ENCODE measurements around the gene ANKFN1.
"Not testable (repeated sequence)": the region's sequence is repeated elsewhere in the genome, so short reads cannot be mapped to it uniquely, and the experiment has no call there.

Gene ANKFN1

DNA sequence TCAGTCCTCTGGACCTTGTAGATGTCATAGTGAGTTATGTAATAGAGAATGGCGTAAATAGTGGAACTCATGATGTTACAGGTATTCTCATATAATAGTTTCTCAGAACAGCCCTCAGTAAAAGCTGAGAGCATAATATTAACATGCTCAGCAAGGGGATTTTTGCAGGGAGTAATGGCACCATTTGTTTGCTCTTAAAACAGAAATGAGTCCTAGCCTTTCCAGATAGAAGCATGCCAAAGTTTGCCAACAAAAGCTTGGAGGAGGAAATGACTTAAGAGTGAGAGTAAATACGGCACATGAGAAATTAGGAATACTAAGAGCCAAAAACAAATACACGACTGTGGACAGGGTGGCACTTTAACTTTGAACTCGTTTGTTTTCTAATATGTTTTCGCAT lies 198.4 kb downstream of the ANKFN1 start:
- no peak for DNase-seq

DNA sequence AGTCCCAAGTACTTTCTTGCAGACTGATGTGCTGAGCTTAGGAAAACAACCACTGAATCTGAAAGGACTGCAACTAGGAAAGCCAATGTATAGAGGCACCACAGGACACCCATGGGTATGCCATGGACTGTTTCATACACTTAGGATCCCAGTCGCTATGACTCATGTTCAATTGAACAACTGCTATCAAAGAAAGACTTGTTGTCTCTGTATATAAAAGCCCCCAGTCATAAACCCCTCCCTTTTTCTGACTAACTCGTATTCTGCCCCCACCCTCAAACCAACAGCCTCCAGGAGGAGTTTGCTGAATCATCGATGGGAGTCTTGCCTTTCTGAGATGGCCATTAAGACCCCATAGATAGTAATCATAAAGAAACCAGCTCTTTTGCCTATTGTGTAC lies 205.4 kb downstream of the ANKFN1 start:
- no peak for DNase-seq

DNA sequence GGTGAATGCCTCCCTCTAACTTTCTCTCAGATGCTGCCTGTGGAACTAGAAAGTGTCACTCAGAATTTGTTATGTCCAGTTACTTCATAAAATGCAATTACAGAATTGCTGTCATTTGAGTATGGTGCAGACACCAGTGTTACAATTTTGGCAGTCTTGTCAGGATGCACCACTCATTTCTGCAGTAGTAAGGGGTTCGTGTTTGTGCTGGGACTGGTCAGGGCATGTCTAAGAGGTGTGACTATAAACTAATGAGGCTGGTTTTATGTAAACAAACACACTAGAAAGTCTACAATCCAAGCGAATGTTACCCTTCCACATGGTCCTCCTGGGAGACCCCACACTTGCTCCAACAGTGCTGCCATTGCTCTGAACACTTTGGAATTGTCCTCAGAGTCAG lies 206.2 kb downstream of the ANKFN1 start:
- DNase-seq: no peak

DNA sequence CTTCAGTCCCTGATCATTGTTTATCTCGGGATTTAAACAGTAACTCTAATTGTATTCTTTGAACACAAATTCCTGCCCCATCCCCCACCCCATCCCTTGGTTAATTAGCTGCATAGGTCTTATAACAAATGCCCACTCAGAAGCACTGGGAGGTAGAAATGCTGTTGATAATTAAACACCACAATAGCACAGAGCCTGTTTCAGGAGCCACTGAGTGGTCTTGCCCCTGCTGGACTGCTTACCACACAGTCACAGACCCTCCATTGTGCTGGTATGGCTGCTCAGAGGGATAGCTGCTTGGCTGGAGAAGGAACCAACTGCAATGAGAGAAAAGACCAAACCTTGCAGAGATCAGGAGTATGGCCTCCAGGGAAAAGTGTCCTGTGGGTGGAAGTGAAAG lies 214.1 kb downstream of the ANKFN1 start:
- no peak for DNase-seq

DNA sequence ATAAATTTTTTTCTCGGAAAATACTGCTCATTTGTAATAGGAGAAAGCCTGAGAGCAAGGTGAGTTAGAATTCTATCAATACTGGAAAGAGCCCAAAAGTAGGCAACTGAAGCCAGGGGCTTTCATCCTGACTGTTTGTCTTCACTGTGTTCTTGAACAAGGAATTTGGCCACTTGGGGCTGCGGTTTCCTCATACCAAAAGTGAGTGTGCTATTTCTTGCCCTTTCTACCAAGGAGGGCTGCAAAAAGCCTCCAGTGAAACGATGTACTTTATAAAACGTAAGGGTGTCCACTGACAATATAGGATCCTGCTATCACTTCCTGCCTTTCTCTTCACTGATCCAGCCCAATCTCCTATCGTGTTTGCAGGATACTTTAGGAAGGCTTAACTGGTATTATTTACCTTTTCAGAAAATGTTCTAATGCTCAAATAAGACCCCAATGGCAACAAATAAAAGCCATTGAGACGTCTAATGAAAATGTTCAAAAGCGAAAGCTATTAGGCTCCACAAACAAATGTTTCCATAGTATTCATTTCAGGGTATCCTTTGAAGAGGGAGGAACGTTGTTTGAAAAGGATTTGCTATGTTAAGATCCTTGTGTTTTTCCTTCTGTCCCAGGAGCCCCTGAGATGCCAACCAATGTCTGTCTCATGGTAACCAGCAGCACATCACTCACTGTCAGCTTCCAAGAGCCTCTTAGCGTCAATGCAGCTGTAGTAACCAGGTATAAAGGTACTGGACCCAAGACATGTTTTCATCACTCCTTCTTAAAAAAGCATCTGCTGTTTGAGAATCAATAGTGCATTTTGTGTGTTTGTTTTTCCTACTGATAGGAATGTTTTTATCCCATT lies 220.9 kb downstream of the ANKFN1 start:
- no peak for DNase-seq

DNA sequence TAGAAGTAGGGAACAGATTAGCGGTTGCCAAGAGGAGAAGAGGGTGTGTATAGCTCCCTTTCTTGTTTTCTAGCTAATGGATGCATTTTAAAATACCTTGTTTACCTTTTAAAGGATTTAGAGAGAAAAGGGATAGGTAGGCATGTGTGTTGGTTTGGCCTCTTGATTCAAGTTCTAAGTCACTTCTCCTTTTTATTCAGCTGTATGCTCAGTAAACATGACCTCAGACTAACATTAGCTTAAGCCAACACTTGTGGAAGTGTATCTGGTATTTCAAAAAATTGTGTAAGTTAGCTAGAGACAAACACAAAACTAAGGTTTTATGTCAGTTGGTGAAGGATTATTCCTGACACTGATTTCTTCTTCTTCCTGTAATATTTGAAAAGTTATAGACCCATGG lies 236.1 kb downstream of the ANKFN1 start:
- DNase-seq: no peak

DNA sequence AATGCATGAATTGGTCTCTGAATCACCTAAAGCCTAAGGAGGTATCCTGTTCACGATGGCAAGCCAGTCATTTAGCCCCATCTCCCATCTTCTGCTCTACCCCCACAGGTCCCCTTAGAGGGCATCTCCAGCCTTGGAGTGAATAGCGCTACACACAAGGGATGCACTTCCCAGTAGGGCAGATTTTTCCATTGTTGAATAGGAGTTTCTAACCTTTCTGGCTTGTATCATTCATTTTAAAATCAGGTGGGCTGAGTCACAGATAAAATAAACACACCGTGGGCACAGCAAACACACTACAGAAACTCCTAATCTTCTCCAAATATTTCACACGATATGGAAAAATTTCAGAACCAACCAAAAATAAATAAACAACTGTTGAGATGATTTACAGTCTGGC lies 239.0 kb downstream of the ANKFN1 start:
- no peak for DNase-seq

DNA sequence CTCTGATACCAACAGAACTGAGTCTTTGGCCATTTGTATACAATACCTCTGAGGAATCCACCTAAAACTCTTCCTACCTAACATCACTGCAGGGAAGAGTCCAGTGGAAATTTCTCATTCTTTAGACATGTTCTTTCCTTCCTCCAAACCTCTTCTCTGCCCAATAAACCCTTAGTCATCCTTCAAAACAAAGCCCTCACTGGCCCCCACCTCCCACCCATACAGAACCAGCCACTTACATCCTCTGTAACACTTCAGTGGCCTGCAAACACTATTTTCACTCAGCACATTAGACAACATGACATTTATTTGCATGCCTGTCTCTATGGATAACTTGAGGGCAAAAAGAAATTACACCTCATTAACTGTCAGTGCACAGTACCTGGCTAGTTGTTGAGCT lies 239.9 kb downstream of the ANKFN1 start:
- DNase-seq: no peak

DNA sequence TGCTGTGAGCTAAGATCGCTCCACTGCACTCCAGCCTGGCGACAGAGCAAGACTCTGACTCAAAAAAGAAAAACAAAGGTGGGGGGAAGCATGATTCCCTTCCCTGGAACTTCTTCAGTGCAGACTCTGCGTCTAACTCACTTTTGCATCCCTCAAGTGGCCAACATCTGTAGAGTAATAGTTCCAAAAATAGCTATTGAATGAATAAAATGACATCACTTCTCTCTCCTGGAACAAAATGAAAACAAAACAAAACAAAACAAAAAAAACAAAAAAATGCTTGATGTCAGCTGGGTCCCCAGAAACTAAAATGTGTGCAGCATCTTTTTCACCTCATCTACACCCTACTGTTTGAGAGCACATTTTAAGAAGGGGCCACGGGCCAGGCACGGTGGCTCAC lies 242.5 kb downstream of the ANKFN1 start:
- no peak for DNase-seq

DNA sequence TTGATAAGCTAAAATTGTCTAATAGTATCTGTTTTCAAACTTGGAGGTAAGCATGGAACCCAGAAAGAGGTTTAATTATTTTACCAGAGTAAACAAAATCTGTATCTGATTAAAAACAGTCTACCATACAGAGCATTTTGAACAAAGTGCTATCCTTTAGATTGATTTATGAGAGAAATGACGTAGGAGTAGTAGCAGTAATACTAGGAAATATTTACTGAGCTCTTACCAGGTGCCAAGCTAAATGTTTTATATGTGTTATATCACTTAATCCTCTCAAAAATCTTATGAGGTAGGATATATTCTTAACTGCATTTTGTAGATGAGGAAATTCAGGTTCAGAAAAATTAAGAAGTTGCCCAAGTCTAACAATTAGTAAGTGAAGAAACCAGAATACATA lies 253.8 kb downstream of the ANKFN1 start:
- DNase-seq: no peak

DNA sequence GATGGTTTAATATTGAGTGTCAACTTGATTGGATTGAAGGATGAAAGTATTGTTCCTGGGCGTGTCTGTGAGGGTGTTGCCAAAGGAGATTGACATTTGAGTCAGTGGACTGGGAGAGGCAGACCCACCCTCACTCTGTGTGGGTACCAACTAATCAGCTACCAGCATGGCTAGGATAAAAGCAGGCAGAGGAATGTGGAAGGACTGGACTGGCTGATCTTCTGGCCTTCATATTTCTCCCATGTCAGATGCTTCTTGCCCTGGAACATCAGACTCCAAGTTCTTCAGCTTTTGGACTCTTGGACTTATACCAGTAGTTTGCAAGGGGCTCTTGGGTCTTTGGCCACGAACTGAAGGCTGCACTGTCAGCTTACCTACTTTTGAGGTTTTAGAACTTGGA lies 259.1 kb downstream of the ANKFN1 start:
- not testable (repeated sequence) for DNase-seq

DNA sequence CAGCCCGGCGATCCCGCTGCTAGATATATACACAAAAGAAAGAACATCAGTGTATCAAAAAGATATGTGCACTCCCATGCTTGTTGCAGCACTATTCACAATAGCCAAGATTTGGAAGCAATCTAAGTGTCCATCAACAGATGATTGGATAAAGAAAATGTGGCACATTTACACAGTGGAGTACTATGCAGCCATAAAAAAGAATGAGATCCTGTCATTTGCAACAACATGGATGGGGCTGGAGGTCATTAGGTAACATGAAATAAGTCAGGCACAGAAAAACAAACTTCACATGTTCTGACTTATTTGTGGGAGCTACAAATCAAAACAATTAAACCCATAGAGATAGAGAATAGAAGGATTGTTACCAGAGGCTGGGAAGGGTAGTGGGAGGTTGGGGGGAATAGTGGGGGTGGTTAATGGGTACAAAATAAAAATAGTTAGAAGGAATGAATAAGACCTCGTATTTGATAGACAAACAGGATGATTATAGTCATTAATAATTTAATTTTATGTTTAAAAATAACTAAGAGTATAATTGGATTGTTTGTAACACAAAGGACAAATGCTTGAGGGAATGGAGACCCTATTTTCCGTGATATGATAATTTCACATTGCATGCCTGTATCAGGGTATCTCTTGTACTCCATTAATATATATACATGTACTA lies 263.5 kb downstream of the ANKFN1 start:
- DNase-seq: no peak

DNA sequence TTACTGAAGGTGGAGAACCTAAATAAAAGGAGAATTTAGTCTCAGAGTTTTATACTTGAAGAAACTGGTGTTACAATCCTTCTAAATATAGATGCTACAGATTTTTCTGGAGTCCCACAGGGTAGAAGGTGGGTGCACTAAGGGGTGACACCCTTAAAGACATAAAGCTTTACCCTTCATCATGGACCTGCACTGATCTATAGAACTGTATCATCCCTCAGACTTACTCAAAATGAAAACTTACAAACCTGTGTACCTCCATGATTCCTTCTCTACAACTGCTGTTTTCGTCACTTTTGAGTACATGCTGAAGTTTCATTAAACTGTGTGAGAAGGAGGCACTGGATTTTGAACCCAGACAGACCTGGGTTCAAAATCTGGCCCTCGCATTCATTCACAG lies 270.7 kb downstream of the ANKFN1 start:
- DNase-seq: no peak

DNA sequence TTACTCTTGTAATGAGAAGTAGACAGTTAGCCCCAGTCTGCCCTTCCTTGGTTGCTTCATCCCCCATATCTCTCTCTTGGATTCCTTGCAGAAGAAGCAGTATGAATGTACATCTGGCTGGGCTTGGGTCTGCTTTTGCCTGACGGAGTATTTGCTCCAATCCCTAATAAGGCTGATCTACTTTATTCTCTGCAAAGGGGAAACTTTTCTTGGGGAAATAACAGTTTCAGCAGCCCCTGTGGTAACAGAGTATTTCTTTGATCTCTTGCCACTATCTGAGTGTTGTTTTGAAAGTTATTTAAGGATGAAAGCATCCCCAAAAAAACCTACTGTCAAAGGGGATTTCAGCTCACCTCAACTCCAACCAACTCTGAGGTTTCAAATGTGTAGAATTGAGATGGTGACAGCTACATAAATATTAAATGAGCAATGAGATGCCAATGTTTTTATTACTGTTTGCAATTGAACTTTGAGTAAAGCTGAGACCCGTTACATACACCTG lies 271.3 kb downstream of the ANKFN1 start:
- DNase-seq: no peak

DNA sequence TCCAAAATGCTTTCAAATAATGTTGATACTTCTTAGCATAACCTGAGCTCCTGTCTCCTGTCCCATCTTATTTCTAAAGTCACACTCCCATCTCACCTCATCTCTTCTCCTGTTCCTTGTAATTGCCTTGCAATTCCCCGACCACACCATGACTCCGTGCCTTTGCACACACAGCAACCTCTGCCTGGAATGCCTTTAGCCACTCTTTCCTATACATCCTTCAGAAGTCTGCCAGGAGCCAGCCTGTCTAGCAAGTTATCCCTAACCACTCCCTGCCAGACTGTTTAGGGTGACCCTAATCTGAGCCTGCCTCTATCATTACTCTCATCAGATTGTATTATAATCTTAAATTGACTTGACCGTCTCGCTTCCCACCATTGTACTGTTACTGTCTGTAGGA lies 272.2 kb downstream of the ANKFN1 start:
- no peak for DNase-seq

DNA sequence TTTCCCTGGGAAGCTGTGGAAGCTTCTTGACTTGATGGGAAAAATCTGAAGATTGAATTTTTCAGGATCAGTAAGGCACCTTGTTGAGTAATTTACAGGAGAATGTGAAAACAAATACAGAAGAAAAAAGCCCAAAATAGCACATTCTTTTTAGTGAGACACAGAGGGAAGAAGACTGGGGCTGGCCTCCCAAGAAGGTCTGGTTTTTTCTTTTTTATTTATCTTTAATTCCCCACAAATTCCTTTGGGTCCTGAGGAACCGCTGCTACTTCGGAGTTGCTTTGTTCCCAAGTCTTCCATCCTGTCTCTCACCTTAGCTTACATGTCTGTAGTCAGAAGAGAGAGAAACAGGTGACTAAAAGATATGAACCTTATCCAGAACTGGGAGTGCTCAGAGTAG lies 273.6 kb downstream of the ANKFN1 start:
- no peak for DNase-seq

DNA sequence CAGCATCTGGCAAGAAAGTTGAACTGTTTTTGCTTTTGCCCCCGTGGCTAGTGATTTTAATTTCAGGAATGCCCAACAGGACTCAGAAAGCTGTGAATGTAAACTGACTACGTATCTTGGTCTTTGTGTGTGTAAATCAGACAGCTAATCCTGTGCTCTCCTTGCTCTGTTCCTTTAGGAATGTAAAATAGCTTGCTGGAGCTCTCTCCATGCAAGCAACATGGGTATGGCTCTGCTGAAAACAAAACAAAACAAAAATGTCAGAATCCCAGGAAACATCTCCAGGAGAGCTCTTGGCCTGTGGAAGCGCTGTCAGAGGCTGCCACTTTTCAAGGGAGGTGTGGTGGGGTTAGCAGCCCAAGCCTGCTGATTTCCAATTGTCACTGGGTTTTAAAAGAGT lies 278.5 kb downstream of the ANKFN1 start:
- DNase-seq: no peak

DNA sequence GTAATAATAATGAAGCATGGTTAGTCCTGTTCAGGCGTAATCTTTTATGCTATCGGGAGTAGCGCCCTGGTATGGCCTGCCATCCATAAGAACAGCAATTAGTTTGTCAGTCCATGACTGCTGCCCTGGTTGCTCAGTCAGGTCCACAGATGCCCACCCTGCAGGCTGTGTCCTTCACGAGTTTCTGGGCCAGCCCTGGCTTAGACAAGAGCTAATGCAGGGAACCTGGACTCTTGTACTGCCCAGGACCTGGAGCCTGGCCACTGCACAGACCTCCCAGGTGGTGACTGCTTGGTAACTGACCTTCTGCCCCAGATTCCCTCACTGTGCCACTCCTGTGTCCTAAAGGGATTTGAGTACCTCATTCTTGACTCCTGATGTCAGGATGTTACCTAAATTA lies 279.2 kb downstream of the ANKFN1 start:
- no peak for DNase-seq

DNA sequence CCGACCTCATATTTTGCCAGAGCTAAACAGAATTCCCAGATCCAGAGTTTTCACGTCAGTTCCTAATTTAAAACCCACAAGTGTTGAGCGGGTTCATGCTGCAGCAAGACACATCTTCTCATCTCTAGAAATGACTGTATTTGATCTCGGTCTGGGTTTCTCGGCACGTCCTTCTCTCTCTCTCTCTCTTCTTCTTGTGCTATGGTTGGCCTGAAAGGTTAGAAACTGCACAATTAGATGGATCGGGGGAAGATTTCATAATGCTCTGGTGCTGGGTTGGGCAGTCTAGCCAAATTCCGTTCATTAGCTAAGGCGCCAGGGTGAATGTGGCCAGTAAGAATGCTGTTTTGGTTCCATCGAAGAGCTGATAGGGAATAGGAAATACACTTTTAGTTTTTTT lies 281.3 kb downstream of the ANKFN1 start:
- no peak for DNase-seq

DNA sequence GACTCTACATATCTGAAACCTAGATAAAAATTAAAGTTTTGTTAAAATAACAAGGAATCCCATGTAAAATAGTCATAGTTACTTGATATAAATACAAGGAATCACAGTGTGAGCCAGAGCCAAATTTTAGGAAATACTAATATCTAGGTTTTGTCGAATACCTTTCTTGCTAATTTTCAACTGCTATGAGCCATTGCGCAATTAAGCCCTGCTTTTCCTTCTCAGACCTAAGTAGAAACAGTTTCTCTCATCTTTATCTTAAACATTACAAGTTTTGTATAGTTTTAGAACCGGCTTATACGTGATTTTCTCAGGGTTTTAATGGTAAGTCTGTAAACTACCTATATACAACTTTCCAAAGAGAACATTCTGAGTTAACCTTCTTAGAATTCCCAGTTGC lies 282.9 kb downstream of the ANKFN1 start:
- DNase-seq: no peak

DNA sequence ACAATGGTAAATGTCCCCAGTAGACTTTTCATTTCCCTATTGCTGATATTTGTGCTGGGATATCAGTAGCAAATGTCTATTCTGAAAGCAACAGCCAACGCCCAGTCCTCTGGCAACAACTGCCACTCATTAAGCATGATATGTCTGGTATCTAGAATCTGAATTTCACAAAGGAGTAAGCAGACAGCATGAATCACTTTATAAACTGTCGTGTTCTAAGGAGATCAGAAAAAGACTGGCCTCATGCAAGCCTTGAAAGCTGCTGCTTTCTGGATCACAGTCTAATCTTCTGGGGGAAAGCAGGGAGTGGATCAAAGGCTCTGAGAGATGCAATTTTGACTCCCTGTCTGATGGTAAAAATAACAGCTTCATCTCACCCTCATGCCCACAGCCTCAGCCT lies 287.1 kb downstream of the ANKFN1 start:
- DNase-seq: no peak

DNA sequence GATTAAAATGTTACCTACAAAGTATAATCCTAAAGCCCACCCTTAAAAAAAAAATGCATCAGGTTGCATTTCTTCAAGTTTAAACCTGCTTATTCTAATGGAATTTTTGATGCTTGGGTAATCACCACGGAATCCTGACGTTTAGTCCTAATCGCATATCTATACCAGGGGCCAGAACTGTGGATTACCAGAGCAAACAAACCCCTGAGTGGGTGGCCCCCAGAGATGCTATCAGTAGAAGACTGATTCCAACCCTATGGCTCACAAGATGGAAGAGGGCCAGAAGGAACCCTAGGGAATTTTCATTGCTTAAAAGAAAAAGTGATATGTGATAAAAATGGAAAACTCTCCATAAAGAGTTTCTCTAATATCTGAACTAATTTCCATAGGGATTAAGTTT lies 288.0 kb downstream of the ANKFN1 start:
- no peak for DNase-seq

DNA sequence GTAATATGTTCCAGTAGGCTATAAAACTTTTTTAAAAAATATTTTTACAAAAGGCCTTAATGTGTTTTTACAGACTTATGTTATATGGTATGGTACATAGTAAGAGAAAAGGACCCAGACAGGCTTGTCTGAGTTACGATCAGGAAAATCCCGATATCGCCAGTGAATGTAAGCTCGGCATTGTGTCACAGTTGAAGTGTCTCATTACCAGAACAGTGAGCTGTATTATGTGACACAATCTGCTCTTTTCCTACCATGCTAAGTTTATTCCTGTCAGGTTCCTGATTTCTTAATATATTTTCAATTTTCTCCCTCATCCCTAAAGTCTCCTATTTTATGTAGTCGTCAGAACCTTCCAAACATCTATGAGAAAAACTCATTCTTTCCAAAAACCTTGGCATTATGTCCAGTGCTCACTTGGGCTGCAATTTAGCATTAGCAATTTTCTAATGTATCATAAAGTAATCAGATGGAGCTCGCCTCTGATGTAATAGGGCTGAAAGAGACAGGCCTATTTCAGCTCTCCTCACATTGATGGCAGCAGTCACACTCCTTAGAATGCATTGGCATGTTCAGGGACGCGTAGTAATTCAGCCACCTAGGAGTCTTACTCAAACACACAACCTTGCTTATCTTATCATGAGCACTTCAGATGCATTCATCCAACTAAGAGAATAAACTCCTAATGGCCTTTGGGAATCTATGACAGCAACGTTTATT lies 292.6 kb downstream of the ANKFN1 start:
- DNase-seq: no peak

DNA sequence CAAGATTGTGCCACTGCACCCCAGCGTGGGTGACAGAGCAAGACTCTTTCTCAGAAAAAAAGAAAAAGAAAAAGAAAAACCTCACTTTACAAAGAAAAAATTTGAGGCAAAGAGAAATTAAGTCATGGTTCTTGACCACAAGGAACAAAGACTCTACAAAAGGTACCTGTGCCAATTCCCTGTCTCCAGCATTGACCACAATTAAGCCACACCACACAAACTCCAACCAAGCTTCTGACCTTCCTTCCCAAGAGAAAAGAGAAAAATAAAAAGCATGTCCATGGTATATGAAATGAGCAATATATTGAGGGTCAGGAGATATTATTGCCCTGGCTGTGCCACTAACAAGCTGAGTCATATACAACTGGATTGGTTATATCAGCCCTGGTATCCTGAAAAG lies 293.9 kb downstream of the ANKFN1 start:
- no peak for DNase-seq
